Measurements from ENCODE around the gene ZNF664. TPM values are rescaled to one million over a fixed set of nuclear protein-coding genes. Genes with fewer than 3 reads are reported as not detected.

ZNF664 gene
- total RNA-seq, 4 donors from 2014 or later, result 23.1 to 97.1 (median 52.1) TPM

DNA sequence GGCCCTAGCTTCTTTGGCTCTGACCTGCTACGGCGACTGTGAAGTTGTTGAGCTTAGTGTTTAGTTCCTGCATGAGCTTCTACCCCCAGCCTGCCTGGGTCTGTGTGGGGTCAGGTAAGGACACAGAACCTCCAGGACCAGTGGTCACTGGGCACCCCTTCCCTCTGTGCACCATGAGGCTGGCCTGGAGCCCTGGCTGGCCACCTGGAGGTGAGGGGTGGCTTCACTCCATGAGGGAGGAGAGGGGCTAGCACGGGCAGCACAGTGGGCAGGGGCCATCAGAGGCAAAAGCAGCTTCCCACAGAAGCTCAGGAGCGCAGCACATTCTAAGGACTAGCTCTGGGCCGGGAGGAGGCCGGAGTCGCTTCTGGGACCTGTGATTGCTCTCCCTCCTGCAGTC lies 37.1 kb upstream of the ZNF664 start:
- DNase-seq, result no peak
- no peak for TF ChIP-seq POLR2A (IDR thresholded peaks at IDR 0.05)
- TF ChIP-seq, protein P1, sequence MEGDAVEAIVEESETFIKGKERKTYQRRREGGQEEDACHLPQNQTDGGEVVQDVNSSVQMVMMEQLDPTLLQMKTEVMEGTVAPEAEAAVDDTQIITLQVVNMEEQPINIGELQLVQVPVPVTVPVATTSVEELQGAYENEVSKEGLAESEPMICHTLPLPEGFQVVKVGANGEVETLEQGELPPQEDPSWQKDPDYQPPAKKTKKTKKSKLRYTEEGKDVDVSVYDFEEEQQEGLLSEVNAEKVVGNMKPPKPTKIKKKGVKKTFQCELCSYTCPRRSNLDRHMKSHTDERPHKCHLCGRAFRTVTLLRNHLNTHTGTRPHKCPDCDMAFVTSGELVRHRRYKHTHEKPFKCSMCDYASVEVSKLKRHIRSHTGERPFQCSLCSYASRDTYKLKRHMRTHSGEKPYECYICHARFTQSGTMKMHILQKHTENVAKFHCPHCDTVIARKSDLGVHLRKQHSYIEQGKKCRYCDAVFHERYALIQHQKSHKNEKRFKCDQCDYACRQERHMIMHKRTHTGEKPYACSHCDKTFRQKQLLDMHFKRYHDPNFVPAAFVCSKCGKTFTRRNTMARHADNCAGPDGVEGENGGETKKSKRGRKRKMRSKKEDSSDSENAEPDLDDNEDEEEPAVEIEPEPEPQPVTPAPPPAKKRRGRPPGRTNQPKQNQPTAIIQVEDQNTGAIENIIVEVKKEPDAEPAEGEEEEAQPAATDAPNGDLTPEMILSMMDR (IDR thresholded peaks at IDR 0.05), result no peak

DNA sequence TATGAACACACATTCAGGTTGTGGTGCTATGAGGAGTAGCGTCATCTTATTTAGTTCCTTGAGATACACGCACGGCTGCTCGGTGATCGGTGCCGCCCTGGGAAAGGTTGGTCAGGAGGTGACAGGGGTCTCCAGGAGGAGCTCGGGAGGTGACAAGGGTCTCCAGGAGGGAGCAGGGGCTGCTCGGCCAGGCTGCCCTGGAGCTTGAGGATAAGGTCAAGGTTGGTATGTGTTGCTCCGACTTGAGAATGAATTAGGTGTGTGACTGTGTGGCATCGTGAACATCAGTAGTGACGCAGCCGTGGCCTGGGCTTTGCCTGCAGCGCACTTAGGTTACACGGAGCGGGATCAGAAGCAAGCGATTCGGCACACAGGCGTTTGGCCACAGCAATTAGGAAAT lies 36.5 kb upstream of the ZNF664 start:
- Histone ChIP-seq H3K4me1 (no peaks in the 10 kb centered on the region), H3K36me3 (no peaks in the 10 kb centered on the region), H3K4me3 (no peak overlapping the region), H3K27me3 (no peaks in the 10 kb centered on the region), H3K9me3 (no peaks in the 10 kb centered on the region), H3K27ac (no peak overlapping the region)
- TF ChIP-seq POLR2A (IDR thresholded peaks at IDR 0.05), result no peak
- TF ChIP-seq, protein P1 (IDR thresholded peaks at IDR 0.05), result no peak
- no peak for DNase-seq
- intact Hi-C loops (cut with DNase I; ENCODE audit: low total_unique reads), result no loop called here

More for the DNA sequence above, 37.1 kb upstream of the ZNF664 start:
- intact Hi-C loops (cut with DNase I; ENCODE audit: low total_unique reads), result no loop called here
- Histone ChIP-seq H3K4me1 (no peaks in the 10 kb centered on the region), H3K27me3 (no peaks in the 10 kb centered on the region), H3K9me3 (no peaks in the 10 kb centered on the region), H3K4me3 (no peak overlapping the region), H3K27ac (no peak overlapping the region), H3K36me3 (no peaks in the 10 kb centered on the region)

DNA sequence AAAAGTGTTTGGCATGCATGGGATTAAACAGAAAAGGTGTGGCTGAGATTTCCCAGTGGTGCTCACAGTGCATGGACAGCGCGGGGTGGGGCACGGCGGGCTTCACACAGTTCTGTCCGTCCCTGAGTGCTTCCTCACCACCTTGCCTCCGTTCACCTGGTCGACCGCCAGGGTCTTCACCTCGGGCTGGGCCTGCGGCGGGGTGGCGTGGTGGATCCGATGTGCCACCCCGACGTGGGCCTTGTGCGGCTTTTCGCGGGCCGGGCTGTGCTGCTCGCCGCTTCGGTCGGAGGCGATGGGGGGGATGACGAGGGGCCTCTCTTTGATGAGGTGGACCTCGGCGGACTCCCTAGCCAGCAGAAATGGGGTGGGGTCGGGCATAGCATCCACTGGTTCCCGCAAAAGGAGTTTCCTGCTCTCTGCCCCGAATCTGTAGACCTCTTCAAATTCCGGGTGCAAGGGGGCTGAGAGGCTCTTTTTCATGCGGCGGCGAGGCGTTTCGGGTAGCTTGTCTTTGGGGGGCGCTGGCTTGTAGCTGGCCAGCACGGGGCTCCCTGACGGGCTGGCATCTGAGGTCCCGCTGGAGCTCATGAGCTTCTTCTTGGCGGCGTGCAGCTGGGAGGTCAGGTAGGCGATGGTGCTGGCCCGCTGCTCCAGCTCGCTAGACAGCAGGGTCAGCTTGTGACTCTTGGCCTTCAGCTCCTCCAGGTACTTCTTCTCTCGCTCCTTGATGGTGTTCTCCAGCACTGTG lies 35.9 kb upstream of the ZNF664 start:
- no peaks in the 10 kb centered on the region for H3K27me3 ChIP-seq
- no peak overlapping the region for H3K27ac ChIP-seq
- no peaks in the 10 kb centered on the region for H3K4me1 ChIP-seq
- no peak for DNase-seq
- no peaks in the 10 kb centered on the region for H3K9me3 ChIP-seq
- TF ChIP-seq, protein P1 (IDR thresholded peaks at IDR 0.05), result no peak
- no peak for TF ChIP-seq POLR2A (IDR thresholded peaks at IDR 0.05)
- no peaks in the 10 kb centered on the region for H3K36me3 ChIP-seq
- H3K4me3 ChIP-seq, result no peak overlapping the region
- intact Hi-C loops (cut with DNase I; ENCODE audit: low total_unique reads), result no loop called here

DNA sequence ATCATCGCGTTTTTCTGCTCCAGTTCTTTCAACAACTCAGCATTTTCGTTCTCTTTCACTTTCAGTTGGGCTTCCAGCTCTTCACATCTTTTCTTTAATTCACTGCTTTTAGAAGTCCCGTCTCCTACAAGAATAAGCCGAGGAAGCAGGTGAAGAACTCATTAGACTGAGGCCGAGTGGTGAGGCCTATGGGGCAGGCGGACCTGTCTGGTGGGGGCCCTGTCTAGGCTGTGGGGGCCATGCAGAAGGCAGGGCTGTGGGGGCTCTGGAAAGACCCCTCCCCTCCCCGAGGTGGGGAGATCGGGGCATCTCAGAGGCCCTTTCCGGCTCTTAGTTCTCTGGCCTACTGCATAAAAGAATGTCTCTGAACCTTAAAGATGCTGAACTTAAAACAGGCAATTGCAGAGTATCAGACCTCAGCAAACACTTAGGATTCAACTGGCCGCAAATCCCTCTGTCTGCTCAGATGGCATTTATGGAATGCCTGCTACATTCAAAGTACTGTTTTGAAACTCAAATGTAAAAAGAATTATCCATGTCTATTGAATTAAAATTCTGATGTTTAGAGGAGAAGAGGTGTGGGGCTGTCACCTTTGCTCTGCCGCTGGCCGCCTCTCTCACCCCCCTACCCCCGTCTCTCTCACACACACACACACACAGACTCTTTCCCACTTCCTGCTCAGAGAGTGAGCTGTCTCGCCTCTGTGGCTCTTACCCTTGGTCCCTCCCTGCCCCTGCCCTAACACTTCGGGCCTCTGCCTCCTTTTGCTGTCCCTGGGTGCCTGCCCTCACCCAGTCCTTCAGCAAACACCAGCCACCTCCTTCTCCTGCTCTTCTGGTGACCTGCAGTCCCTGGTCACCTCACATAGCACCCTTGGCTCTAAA lies 35.1 kb upstream of the ZNF664 start:
- H3K4me3 ChIP-seq, result no peak overlapping the region
- intact Hi-C loops (cut with DNase I; ENCODE audit: low total_unique reads), result no loop called here
- no peaks in the 10 kb centered on the region for H3K9me3 ChIP-seq
- no peaks in the 10 kb centered on the region for H3K27me3 ChIP-seq
- H3K4me1 ChIP-seq, result no peaks in the 10 kb centered on the region
- H3K27ac ChIP-seq, result no peak overlapping the region
- H3K36me3 ChIP-seq, result no peaks in the 10 kb centered on the region
- no peak for DNase-seq
- TF ChIP-seq, protein P1 (IDR thresholded peaks at IDR 0.05), result no peak
- TF ChIP-seq POLR2A (IDR thresholded peaks at IDR 0.05), result no peak
